Endothelial cell of umbilical vein (primary cell): ENCODE measurements around the gene SATB1. TPM values are rescaled to one million over a fixed set of nuclear protein-coding genes. Genes with fewer than 3 reads are reported as not detected.

ENCODE experiments used
- BruUV-seq: library from RNA; stranded (reverse); fragments of 400-500 nt; replicated peaks from 2 replicates; lab custom pipeline; 2021; lab: Mats Ljungman, UMichigan
- CTCF ChIA-PET: fragments of 300-600, 350-600 bp; sonication (Branson Sonifier 250); formaldehyde crosslinking; loops from one replicate; lab custom pipeline; 2021; ENCODE audit warnings: antibody characterized with exemption, inconsistent platforms; lab: Charles Lee
- POLR2A ChIA-PET: fragments of 300-600, 350-600 bp; sonication (Branson Sonifier 250); formaldehyde crosslinking; loops from one replicate; lab custom pipeline; 2021; ENCODE audit warnings: antibody characterized with exemption, inconsistent platforms; lab: Charles Lee
- DNase-seq: peaks from one replicate; pipeline ENCODE4 v3.0.0-alpha.2; 2011; ENCODE audit warnings: low read depth, low spot score
- FAIRE-seq: peaks from 2 replicates; lab custom pipeline; 2011; peaks lifted over from hg19 to GRCh38; lab: Jason Lieb, UNC
- H2AFZ ChIP-seq: 2 replicates; pipeline ENCODE4 v1.6.0; 2012; ENCODE audit warnings: low read depth, low read length, control low read depth, inconsistent platforms
- H3K27ac ChIP-seq: 2 replicates; pipeline ENCODE4 v1.5.1; 2011; ENCODE audit warnings: low read depth, mild to moderate bottlenecking, control low read depth, low read length, moderate library complexity; ENCODE audit not compliant: insufficient read depth
- H3K27me3 ChIP-seq, 2 experiments: 2 replicates each; pipeline versions ENCODE4 v1.6.0 to v1.6.1; 2011; ENCODE audit warnings: low read length in 2 of 2, mixed read lengths in 1 of 2; ENCODE audit not compliant: control insufficient read depth in 2 of 2, insufficient read depth in 2 of 2
- H3K36me3 ChIP-seq, 2 experiments: 2 replicates in 1 of 2; 3 replicates in 1 of 2; pipeline ENCODE4 v1.5.1; 2011; ENCODE audit warnings: low read length in 2 of 2, mild to moderate bottlenecking in 1 of 2, moderate library complexity in 1 of 2; ENCODE audit not compliant: control insufficient read depth in 2 of 2, insufficient read depth in 2 of 2; ENCODE audit errors: extremely low read depth in 1 of 2
- H3K4me1 ChIP-seq: 3 replicates; pipeline ENCODE4 v1.5.1; 2011; ENCODE audit warnings: mild to moderate bottlenecking, low read length; ENCODE audit not compliant: control insufficient read depth, insufficient read depth; ENCODE audit errors: extremely low read depth
- H3K4me2 ChIP-seq: 2 replicates; pipeline ENCODE4 v1.6.1; 2011; ENCODE audit warnings: low read length, control low read depth, mixed read lengths; ENCODE audit not compliant: insufficient read depth
- H3K4me3 ChIP-seq, 3 experiments: fragments of 200-600 bp in 1 of 3; sonication (generic), shearing (Covaris generic) in 1 of 3; replicated peaks in 1 of 3; 2 replicates each; pipeline ENCODE4 v1.5.1; 2011 to 2016; ENCODE audit warnings: control low read depth in 3 of 3, low read length in 3 of 3, mild to moderate bottlenecking in 2 of 3, inconsistent platforms in 1 of 3, low read depth in 1 of 3, moderate library complexity in 1 of 3; ENCODE audit not compliant: insufficient read depth in 1 of 3
- H3K79me2 ChIP-seq: 2 replicates; pipeline ENCODE4 v1.6.0; 2012; ENCODE audit warnings: low read length, inconsistent platforms; ENCODE audit not compliant: control insufficient read depth, insufficient read depth
- H3K9ac ChIP-seq: replicated peaks from 2 replicates; pipeline ENCODE3; 2011; ENCODE audit warnings: low read length, control low read depth; ENCODE audit not compliant: insufficient read depth; ENCODE audit errors: extremely low read depth
- H3K9me1 ChIP-seq: replicated peaks from 3 replicates; pipeline ENCODE4 v1.6.0; 2011; ENCODE audit warnings: mild to moderate bottlenecking, low read length; ENCODE audit not compliant: control insufficient read depth, insufficient read depth; ENCODE audit errors: extremely low read depth
- H3K9me3 ChIP-seq: replicated peaks from 2 replicates; pipeline ENCODE4 v1.5.1; 2012; ENCODE audit warnings: low read length, inconsistent platforms; ENCODE audit not compliant: control insufficient read depth, insufficient read depth
- H4K20me1 ChIP-seq: replicated peaks from 2 replicates; pipeline ENCODE3; 2011; ENCODE audit warnings: mild to moderate bottlenecking, low read length; ENCODE audit not compliant: control insufficient read depth, insufficient read depth; ENCODE audit errors: extremely low read depth
- EZH2 ChIP-seq: IDR thresholded peaks from 2 replicates; pipeline ENCODE4 v1.6.1; 2012; ENCODE audit warnings: borderline replicate concordance, low read depth, mild to moderate bottlenecking, moderate library complexity, low read length, inconsistent platforms; ENCODE audit not compliant: severe bottlenecking
- FOS ChIP-seq: IDR thresholded peaks from 2 replicates; pipeline ENCODE4 v1.6.1; 2011; ENCODE audit warnings: mild to moderate bottlenecking, low read length, moderate library complexity, borderline replicate concordance; ENCODE audit not compliant: insufficient read depth
- GATA2 ChIP-seq: IDR thresholded peaks from 2 replicates; pipeline ENCODE4 v1.7.0; 2011; ENCODE audit warnings: low read depth, mild to moderate bottlenecking, moderate library complexity, mixed read lengths, low read length; ENCODE audit not compliant: insufficient read length, insufficient read depth
- JUN ChIP-seq: IDR thresholded peaks from 2 replicates; pipeline ENCODE4 v1.6.1; 2011; ENCODE audit warnings: borderline replicate concordance, low read depth; ENCODE audit not compliant: insufficient read length, insufficient read depth
- MYC ChIP-seq: IDR thresholded peaks from one replicate; pipeline ENCODE4 v1.6.1; 2011; ENCODE audit warnings: mild to moderate bottlenecking, low read depth, low read length
- POLR2A ChIP-seq: IDR thresholded peaks from 2 replicates; pipeline ENCODE4 v1.6.1; 2012; ENCODE audit warnings: low read depth, mild to moderate bottlenecking, control low read depth, low read length
- POLR2AphosphoS5 ChIP-seq: IDR thresholded peaks from 2 replicates; pipeline ENCODE4 v1.6.1; 2012; ENCODE audit warnings: low read depth, mild to moderate bottlenecking, control low read depth, low read length, moderate library complexity; ENCODE audit not compliant: insufficient read depth
- dilution Hi-C: fragments of 300-500 bp; cut with MboI; formaldehyde crosslinking; loops from one replicate; pipeline ENCODE4 v1.15.0; 2019; ENCODE audit warnings: low sequenced_read_pairs; ENCODE audit not compliant: extremely low pct_ligation_motif_present
- intact Hi-C: fragments of 100-400 bp; cut with micrococcal nuclease; formaldehyde crosslinking; loops from one replicate; pipeline ENCODE4 v1.10.0; 2022
- polyA plus RNA-seq, 4 experiments: library from polyadenylated mRNA; depleted of rRNA in 3 of 4; stranded (reverse) in 3 of 4; unstranded in 1 of 4; fragments of >200 nt; gene quantifications; 2 replicates each; pipeline versions ENCODE4 v1.2.1 to v1.2.3, GENCODE V29; 2011 to 2012; ENCODE audit warnings: missing spikeins in 1 of 4
- total RNA-seq: library from RNA; stranded (reverse); gene quantifications from 2 replicates; pipeline ENCODE4 v1.2.3, GENCODE V29; 2021
- TF ChIP-seq, protein P1 (sequence below), 2 donors: IDR thresholded peaks; 1 replicate in 1 of 2; 2 replicates in 1 of 2; pipeline ENCODE4 v1.5.1; 2011; ENCODE audit warnings: low read length in 2 of 2, mild to moderate bottlenecking in 2 of 2, moderate library complexity in 2 of 2, control low read depth in 1 of 2, inconsistent platforms in 1 of 2, low read depth in 1 of 2; ENCODE audit not compliant: insufficient read depth in 1 of 2; ENCODE audit errors: extremely low read depth in 1 of 2
- TF ChIP-seq, protein P2 (sequence below): IDR thresholded peaks from 2 replicates; pipeline ENCODE4 v1.6.1; 2011; ENCODE audit not compliant: insufficient read depth, insufficient read length

The SATB1 gene
- total and polyA plus RNA-seq, 2 donors (not counting 3 experiments of a cell fraction or from before 2014, with no cell fraction given): 3.9 to 6.2 TPM

DNA sequence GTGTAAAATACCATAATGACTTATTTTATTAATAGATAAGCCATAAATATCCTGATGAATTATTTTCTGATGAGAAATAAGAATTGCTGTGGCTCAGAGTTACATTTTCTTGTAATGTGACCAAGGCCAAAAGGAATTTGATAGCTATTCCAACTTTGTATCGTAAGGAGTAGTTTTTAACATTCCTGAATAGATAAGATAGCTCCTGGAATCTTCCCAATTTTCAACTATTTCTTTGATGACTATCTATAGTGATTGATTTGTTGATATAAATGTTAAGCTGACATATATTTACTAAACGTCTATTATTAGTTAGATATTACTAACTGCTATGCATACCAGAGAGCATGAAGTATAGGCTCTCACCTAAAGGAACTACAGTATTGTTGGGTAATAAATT lies 49.1 kb upstream of the SATB1 start:
- TF ChIP-seq, protein P1, sequence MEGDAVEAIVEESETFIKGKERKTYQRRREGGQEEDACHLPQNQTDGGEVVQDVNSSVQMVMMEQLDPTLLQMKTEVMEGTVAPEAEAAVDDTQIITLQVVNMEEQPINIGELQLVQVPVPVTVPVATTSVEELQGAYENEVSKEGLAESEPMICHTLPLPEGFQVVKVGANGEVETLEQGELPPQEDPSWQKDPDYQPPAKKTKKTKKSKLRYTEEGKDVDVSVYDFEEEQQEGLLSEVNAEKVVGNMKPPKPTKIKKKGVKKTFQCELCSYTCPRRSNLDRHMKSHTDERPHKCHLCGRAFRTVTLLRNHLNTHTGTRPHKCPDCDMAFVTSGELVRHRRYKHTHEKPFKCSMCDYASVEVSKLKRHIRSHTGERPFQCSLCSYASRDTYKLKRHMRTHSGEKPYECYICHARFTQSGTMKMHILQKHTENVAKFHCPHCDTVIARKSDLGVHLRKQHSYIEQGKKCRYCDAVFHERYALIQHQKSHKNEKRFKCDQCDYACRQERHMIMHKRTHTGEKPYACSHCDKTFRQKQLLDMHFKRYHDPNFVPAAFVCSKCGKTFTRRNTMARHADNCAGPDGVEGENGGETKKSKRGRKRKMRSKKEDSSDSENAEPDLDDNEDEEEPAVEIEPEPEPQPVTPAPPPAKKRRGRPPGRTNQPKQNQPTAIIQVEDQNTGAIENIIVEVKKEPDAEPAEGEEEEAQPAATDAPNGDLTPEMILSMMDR (IDR thresholded peaks at IDR 0.05; ENCODE audit: extremely low read depth in 1 of 2, insufficient read depth in 1 of 2, low read depth in 1 of 2, low read length in 2 of 2): no peak
- TF ChIP-seq POLR2AphosphoS5 (no peak), FOS (no peak), POLR2A (no peak), EZH2 (no peak), MYC (no peak), JUN (no peak), GATA2 (no peak)
- TF ChIP-seq, protein P2, sequence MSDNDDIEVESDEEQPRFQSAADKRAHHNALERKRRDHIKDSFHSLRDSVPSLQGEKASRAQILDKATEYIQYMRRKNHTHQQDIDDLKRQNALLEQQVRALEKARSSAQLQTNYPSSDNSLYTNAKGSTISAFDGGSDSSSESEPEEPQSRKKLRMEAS: no peak
- Histone ChIP-seq H3K27ac (no peak overlapping the region), H3K79me2 (no peaks in the 10 kb centered on the region), H3K9me1 (no peaks in the 10 kb centered on the region), H2AFZ (no peak overlapping the region), H4K20me1 (no peaks in the 10 kb centered on the region), H3K9ac (no peak overlapping the region), H3K36me3 (no peaks in the 10 kb centered on the region), H3K9me3 (no peaks in the 10 kb centered on the region), H3K4me3 (no peak overlapping the region), H3K27me3 (no peaks in the 10 kb centered on the region), H3K4me2 (no peak overlapping the region), H3K4me1 (no peaks in the 10 kb centered on the region)
- dilution Hi-C loops: no loop called here
- CTCF ChIA-PET: no interaction called here
- intact Hi-C loops: no loop called here
- POLR2A ChIA-PET: no interaction called here
- FAIRE-seq (no peak), DNase-seq (no peak)
- no TSS peak for BruUV-seq
